Endodermal cell (in vitro differentiated cells): ENCODE results near the gene ZC3H18. TPM values are rescaled to one million over a fixed set of nuclear protein-coding genes. Genes with fewer than 3 reads are reported as not detected.
A peak's percentile ranks its signal among the peaks of the same experiment; 100 is the strongest.

Experiments
- DNase-seq: peaks from one replicate; pipeline ENCODE4 v3.0.0-alpha.2; 2017
- H3K27ac ChIP-seq: 2 replicates; pipeline ENCODE4 v1.5.1; 2013; ENCODE audit warnings: mild to moderate bottlenecking, low read depth, low read length, moderate library complexity
- H3K27me3 ChIP-seq: 2 replicates; pipeline ENCODE4 v1.6.1; 2013; ENCODE audit warnings: mild to moderate bottlenecking, low read length, moderate library complexity; ENCODE audit not compliant: insufficient read depth, control insufficient read depth, poor library complexity, severe bottlenecking
- H3K36me3 ChIP-seq: 2 replicates; pipeline ENCODE4 v1.7.0; 2013; ENCODE audit warnings: mild to moderate bottlenecking, low read length, moderate library complexity; ENCODE audit not compliant: control insufficient read depth, insufficient read depth
- H3K4me1 ChIP-seq: one replicate; pipeline ENCODE4 v1.7.0; 2013; ENCODE audit warnings: low read length; ENCODE audit not compliant: control insufficient read depth, insufficient read depth
- H3K4me3 ChIP-seq: 2 replicates; pipeline ENCODE4 v1.5.1; 2013; ENCODE audit warnings: mild to moderate bottlenecking, low read length, moderate library complexity
- H3K9ac ChIP-seq: 2 replicates; pipeline ENCODE4 v1.6.1; 2013; ENCODE audit warnings: mild to moderate bottlenecking, low read length, moderate library complexity; ENCODE audit not compliant: poor library complexity, severe bottlenecking; ENCODE audit errors: extremely low read depth
- H3K9me3 ChIP-seq: 2 replicates; pipeline ENCODE4 v1.6.1; 2013; ENCODE audit warnings: mild to moderate bottlenecking, low read length, moderate library complexity; ENCODE audit not compliant: control insufficient read depth
- H3K27ac Mint-ChIP-seq: 2 replicates; pipeline ENCODE4 v1.8.0; 2020; ENCODE audit warnings: mixed read lengths
- H3K27me3 Mint-ChIP-seq: 2 replicates; pipeline ENCODE4 v1.8.0; 2021; ENCODE audit warnings: mild to moderate bottlenecking, mixed read lengths; ENCODE audit not compliant: insufficient read depth
- H3K36me3 Mint-ChIP-seq: 2 replicates; pipeline ENCODE4 v1.8.0; 2020; ENCODE audit warnings: low read depth, mixed read lengths
- H3K4me1 Mint-ChIP-seq: 2 replicates; pipeline ENCODE4 v1.8.0; 2020; ENCODE audit warnings: mixed read lengths
- H3K4me3 Mint-ChIP-seq: 2 replicates; pipeline ENCODE4 v1.8.0; 2020; ENCODE audit warnings: mild to moderate bottlenecking, moderate library complexity, mixed read lengths
- H3K9me3 Mint-ChIP-seq: 2 replicates; pipeline ENCODE4 v1.8.0; 2020; ENCODE audit warnings: mild to moderate bottlenecking, mixed read lengths
- CTCF ChIP-seq: fragments of 200-600 bp; sonication (generic); conservative IDR thresholded peaks from 2 replicates; pipeline ENCODE4 v1.5.0; 2021; ENCODE audit warnings: antibody characterized with exemption, mild to moderate bottlenecking
- WGBS, 2 experiments: methylation state at CpG; one replicate each; pipeline versions ENCODE4 v1.1.5 to v1.1.7; 2013; ENCODE audit warnings: missing lambda C conversion rate in 2 of 2, mixed read lengths in 1 of 2; ENCODE audit not compliant: insufficient coverage in 1 of 2, insufficient read length in 1 of 2; 5-methylcytosine and 5-hydroxymethylcytosine counted together
- total RNA-seq, 2 donors: library from RNA; stranded (reverse); fragmentation: NEBNext Ultra II Directional in 1 of 2; extraction: Animal tissue kit (Norgen Biotek cat#: 25700) in 1 of 2; gene quantifications; 2 replicates in 1 of 2; 3 replicates in 1 of 2; pipeline ENCODE4 v1.2.1, GENCODE V29; 2021

Gene ZC3H18
- total RNA-seq, 2 donors from 2014 or later = 75.4 to 76.6 TPM

GRCh38 chr16:88634141-88634993 lies 64.2 kb downstream of the ZC3H18 start:
- H3K4me3 Mint-ChIP-seq = peak overlapping the region; percentile 50
- no peaks in the 10 kb centered on the region for H3K9me3 Mint-ChIP-seq
- peak; percentile 92 for DNase-seq
- no peaks in the 10 kb centered on the region for H3K4me1 Mint-ChIP-seq
- no peak overlapping the region for H3K9ac ChIP-seq
- no peak for TF ChIP-seq CTCF
- peaks cover 21% of the 10 kb centered on the region for H3K27me3 Mint-ChIP-seq
- H3K9me3 ChIP-seq = no peaks in the 10 kb centered on the region
- H3K27me3 ChIP-seq = peaks cover 14% of the 10 kb centered on the region
- WGBS, 2 experiments = 6 to 7% methylated on average over 46 to 82 of the region's 82 CpGs
- H3K4me1 ChIP-seq = no peaks in the 10 kb centered on the region
- peaks cover 16% of the 10 kb centered on the region for H3K36me3 Mint-ChIP-seq
- peaks cover 16% of the 10 kb centered on the region for H3K36me3 ChIP-seq
- H3K27ac Mint-ChIP-seq = no peak overlapping the region
- no peak overlapping the region for H3K27ac ChIP-seq
- peak overlapping the region; percentile 62 for H3K4me3 ChIP-seq

GRCh38 chr16:88634994-88635670 lies 64.9 kb downstream of the ZC3H18 start:
- Mint-ChIP-seq H3K27me3 (peaks cover 23% of the 10 kb centered on the region), H3K4me1 (no peaks in the 10 kb centered on the region), H3K27ac (no peak overlapping the region), H3K9me3 (no peaks in the 10 kb centered on the region), H3K4me3 (peak overlapping the region; percentile 50), H3K36me3 (peaks cover 11% of the 10 kb centered on the region)
- Histone ChIP-seq H3K9ac (no peak overlapping the region), H3K9me3 (no peaks in the 10 kb centered on the region), H3K36me3 (peaks cover 9% of the 10 kb centered on the region), H3K27me3 (peaks cover 14% of the 10 kb centered on the region), H3K27ac (no peak overlapping the region), H3K4me3 (peak overlapping the region; percentile 62), H3K4me1 (no peaks in the 10 kb centered on the region)
- no peak for TF ChIP-seq CTCF
- no peak for DNase-seq
- 36 to 41% methylated on average over 17 to 28 of the region's 28 CpGs for WGBS, 2 experiments

- peaks cover 8% of the 10 kb centered on the region for H3K36me3 ChIP-seq
- H3K4me3 Mint-ChIP-seq = no peak overlapping the region
- H3K9me3 Mint-ChIP-seq = no peaks in the 10 kb centered on the region
- no peaks in the 10 kb centered on the region for H3K4me1 ChIP-seq
- no peak overlapping the region for H3K27ac ChIP-seq
- peaks cover 14% of the 10 kb centered on the region for H3K27me3 ChIP-seq
- no peak overlapping the region for H3K9ac ChIP-seq
- no peak overlapping the region for H3K27ac Mint-ChIP-seq
- 94 to 96% methylated on average over 10 to 17 of the region's 17 CpGs for WGBS, 2 experiments
- H3K9me3 ChIP-seq = no peaks in the 10 kb centered on the region
- no peak for DNase-seq
- no peak overlapping the region for H3K4me3 ChIP-seq
- TF ChIP-seq CTCF = peak; percentile 35
- H3K4me1 Mint-ChIP-seq = no peaks in the 10 kb centered on the region
- peaks cover 9% of the 10 kb centered on the region for H3K36me3 Mint-ChIP-seq
- H3K27me3 Mint-ChIP-seq = peaks cover 26% of the 10 kb centered on the region
Measured at GRCh38 chr16:88635671-88636319, 65.6 kb downstream of the ZC3H18 start.
